BLaER1 (cell line): ENCODE measurements around the gene IFNL3.
"Not testable (repeated sequence)": the region's sequence is repeated elsewhere in the genome, so short reads cannot be mapped to it uniquely, and the experiment has no call there.

Source experiments
- H3K27ac ChIP-seq: shearing (Covaris generic); formaldehyde crosslinking; 2 replicates; pipeline ENCODE4 v1.8.1; 2022
- H3K27me3 ChIP-seq: shearing (Covaris generic); formaldehyde crosslinking; 2 replicates; pipeline ENCODE4 v1.8.1; 2022
- H3K36me3 ChIP-seq: shearing (Covaris generic); formaldehyde crosslinking; 2 replicates; pipeline ENCODE4 v1.8.1; 2022
- H3K4me1 ChIP-seq: shearing (Covaris generic); formaldehyde crosslinking; 2 replicates; pipeline ENCODE4 v1.8.1; 2022
- H3K4me2 ChIP-seq: shearing (Covaris generic); formaldehyde crosslinking; 2 replicates; pipeline ENCODE4 v1.8.1; 2022
- H3K4me3 ChIP-seq: shearing (Covaris generic); formaldehyde crosslinking; 2 replicates; pipeline ENCODE4 v1.8.1; 2022
- H3K9ac ChIP-seq: shearing (Covaris generic); formaldehyde crosslinking; 2 replicates; pipeline ENCODE4 v1.8.1; 2022
- H3K9me3 ChIP-seq: shearing (Covaris generic); formaldehyde crosslinking; 2 replicates; pipeline ENCODE4 v1.8.1; 2022
- H4K20me1 ChIP-seq: shearing (Covaris generic); formaldehyde crosslinking; 2 replicates; pipeline ENCODE4 v1.8.1; 2022
- Cebpa-rat ChIP-seq: shearing (Covaris generic); IDR thresholded peaks from 2 replicates; pipeline ENCODE4 v1.8.1; 2022

Gene IFNL3

DNA sequence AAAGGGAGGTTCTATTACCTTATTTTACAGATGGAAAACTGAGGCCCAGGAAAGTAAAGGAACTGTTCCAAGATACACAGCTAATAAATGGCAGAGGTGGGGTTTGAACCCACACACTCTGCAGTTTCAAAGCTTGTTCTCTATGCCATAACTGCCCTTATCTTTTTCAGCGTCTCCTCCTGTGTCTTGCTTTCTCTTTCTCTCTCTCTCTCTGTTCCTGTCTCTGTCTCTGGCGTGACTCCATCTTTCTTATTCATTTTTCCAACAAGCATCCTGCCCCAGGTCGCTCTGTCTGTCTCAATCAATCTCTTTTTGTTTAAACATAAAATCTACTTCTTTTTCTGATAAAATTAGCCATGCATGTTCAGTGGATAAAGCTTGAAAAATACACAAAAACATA, 7.0 kb upstream of the IFNL3 start:
- Histone ChIP-seq H3K9ac (peak overlapping the region; percentile 36; the same call in 1 of the 2 replicates), H4K20me1 (no peaks in the 10 kb centered on the region), H3K4me1 (peaks cover 84% of the 10 kb centered on the region), H3K4me3 (no peak overlapping the region; the same call in 1 of the 2 replicates), H3K4me2 (peak overlapping the region; percentile 73), H3K27ac (peak overlapping the region; percentile 84), H3K27me3 (no peaks in the 10 kb centered on the region), H3K36me3 (no peaks in the 10 kb centered on the region), H3K9me3 (peaks cover 27% of the 10 kb centered on the region)
- no peak for TF ChIP-seq Cebpa-rat

DNA sequence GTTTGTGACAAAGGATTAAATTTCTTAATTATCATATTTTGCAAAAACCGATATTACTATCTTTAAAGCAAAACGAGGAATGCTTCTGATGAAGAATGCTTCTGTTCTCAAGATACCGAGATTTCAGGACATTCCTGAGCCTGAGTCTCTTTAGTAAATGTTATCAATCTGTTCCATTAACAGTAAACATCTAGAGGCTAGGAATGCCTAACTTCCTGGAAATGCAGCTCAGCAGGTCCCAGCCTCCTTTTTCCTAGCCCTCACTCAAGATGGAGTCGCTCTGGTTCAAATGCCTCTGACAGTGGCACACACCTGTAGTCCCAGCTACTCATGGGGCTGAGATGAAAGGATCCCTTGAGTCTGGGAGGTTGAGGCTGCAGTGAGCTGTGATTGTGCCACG, 6.3 kb upstream of the IFNL3 start:
- H3K27ac ChIP-seq = peak overlapping the region; percentile 84
- H3K9ac ChIP-seq = no peak overlapping the region
- H3K4me3 ChIP-seq = no peak overlapping the region
- peak overlapping the region; percentile 73 for H3K4me2 ChIP-seq
- no peaks in the 10 kb centered on the region for H3K27me3 ChIP-seq
- H3K36me3 ChIP-seq = no peaks in the 10 kb centered on the region
- H4K20me1 ChIP-seq = no peaks in the 10 kb centered on the region
- no peak for TF ChIP-seq Cebpa-rat
- peaks cover 81% of the 10 kb centered on the region for H3K4me1 ChIP-seq
- H3K9me3 ChIP-seq = peaks cover 20% of the 10 kb centered on the region

DNA sequence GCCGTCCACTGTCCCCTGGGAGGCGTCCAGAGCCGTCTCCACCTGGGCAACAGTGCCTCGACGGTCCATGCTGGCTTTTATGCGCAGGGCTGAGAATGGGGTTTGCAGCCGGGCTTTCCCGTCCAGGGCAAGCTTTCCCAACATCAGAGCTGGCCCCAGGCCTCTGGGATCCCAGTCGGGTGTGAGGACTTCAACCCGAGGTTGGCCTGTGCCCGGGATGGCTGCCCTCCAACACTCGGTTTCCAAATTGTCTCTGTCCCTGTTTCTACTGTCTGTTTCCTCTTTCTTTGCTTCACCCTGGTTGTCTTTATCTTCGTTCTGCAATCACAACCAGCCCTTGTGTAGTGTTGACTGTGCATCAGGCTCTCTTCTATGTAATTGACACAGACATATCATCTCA, 4.0 kb upstream of the IFNL3 start, which contains the start of gene IFNL4:
Gene IFNL4 (minus strand): TSS at position 51 of the 400 bp plus-strand sequence.
- peaks cover 68% of the 10 kb centered on the region for H3K4me1 ChIP-seq
- peaks cover 11% of the 10 kb centered on the region; the same call in 1 of the 2 replicates for H3K9me3 ChIP-seq
- peak within 1 kb of the TSS; percentile 54; the same call in 1 of the 2 replicates for H3K4me2 ChIP-seq
- H3K36me3 ChIP-seq = no peaks in the 10 kb centered on the region
- TF ChIP-seq Cebpa-rat = no peak
- H3K9ac ChIP-seq = no peak within 1 kb of the TSS
- H4K20me1 ChIP-seq = no peaks in the 10 kb centered on the region
- no peaks in the 10 kb centered on the region for H3K27me3 ChIP-seq
- no peak within 1 kb of the TSS for H3K4me3 ChIP-seq
- H3K27ac ChIP-seq = no peak within 1 kb of the TSS; the same call in 1 of the 2 replicates

DNA sequence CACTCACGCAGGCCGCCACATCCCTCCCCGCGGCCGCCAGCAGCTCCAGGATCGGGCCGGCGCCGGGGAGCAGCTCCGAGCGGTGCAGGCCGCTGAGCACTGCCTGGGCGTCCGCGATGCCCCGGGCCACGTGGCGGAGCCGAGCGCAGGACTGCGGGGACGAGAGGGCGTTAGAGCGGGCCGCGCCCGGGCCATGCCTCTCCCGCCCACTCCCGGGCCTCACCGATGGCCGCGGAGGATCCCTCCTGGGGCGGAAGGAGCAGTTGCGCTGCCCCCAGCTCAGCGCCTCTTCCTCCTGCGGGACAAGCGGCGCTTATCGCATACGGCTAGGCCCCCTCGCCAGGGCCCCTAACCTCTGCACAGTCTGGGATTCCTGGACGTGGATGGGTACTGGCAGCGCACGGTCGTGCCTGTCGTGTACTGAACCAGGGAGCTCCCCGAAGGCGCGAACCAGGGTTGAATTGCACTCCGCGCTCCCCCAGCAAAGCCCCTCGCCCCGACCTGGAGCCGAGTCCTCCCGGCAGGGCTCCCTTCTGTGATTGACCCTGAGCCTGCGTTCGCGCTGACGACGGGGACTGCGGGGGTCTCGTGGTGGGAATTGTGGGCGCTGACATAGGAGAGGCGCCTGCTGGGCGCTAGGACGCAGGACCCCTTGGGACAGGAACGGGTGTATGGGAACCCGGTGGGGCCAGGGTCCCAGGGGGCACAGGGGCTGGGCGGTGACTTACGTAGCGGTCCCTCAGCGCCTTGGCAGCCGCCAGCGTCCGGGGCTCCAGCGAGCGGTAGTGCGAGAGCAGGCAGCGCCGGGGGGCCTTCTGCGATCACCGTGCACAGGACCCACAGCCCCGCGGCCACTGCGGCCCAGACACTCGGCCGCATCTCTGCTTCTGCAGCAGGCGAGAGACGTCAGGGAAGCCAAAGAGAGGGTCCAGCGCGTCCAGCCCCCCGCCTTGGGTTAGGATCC, 3.2 kb upstream of the IFNL3 start:
- no peaks in the 10 kb centered on the region for H3K36me3 ChIP-seq
- no peak overlapping the region for H3K4me3 ChIP-seq
- H3K9me3 ChIP-seq = peaks cover 11% of the 10 kb centered on the region; the same call in 1 of the 2 replicates
- H4K20me1 ChIP-seq = no peaks in the 10 kb centered on the region
- H3K27ac ChIP-seq = no peak overlapping the region; the same call in 1 of the 2 replicates
- TF ChIP-seq Cebpa-rat = no peak
- no peak overlapping the region for H3K9ac ChIP-seq
- peak overlapping the region; percentile 54; the same call in 1 of the 2 replicates for H3K4me2 ChIP-seq
- H3K4me1 ChIP-seq = peaks cover 64% of the 10 kb centered on the region
- no peaks in the 10 kb centered on the region for H3K27me3 ChIP-seq

DNA sequence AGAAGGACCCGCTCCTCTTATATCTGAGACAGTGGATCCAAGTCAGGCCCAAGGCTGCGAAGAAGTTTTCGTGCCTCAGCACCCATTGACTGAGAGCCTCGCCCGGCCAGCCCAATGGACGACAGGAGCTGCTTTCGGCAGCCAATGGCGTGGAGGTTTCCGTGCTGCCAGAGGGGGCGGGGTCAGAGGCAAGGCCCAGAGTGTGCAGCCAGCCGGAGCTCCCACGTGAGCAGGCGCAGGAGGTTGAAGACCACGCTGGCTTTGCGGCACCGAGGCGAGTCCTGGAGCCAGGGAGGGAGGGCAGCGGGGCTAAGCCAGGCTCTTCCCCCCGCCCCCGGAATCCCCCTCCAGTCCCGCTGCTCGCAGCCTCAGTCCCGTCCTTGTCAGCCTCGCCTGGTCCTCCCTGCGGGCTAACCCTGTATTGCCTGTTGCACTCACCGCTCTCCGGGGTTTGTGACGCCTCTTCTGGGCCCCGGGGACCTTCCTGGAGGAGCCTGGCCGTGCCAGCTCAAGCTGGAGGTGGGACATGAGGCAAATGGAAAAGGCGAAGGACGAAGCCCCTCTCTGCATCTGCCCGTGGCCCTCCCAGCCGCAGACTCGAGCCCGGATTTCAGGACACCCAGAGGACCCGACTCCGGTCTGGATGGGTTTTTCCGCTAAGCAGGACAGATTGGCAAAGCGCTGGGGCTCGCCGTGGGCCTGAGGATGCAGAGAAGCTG, 2.3 kb upstream of the IFNL3 start:
- no peaks in the 10 kb centered on the region for H3K36me3 ChIP-seq
- peak overlapping the region; percentile 54 for H3K4me2 ChIP-seq
- H3K9me3 ChIP-seq = peaks cover 11% of the 10 kb centered on the region; the same call in 1 of the 2 replicates
- H3K4me3 ChIP-seq = no peak overlapping the region
- no peaks in the 10 kb centered on the region for H4K20me1 ChIP-seq
- no peaks in the 10 kb centered on the region for H3K27me3 ChIP-seq
- TF ChIP-seq Cebpa-rat = no peak
- H3K4me1 ChIP-seq = peaks cover 56% of the 10 kb centered on the region
- no peak overlapping the region for H3K27ac ChIP-seq
- H3K9ac ChIP-seq = no peak overlapping the region

DNA sequence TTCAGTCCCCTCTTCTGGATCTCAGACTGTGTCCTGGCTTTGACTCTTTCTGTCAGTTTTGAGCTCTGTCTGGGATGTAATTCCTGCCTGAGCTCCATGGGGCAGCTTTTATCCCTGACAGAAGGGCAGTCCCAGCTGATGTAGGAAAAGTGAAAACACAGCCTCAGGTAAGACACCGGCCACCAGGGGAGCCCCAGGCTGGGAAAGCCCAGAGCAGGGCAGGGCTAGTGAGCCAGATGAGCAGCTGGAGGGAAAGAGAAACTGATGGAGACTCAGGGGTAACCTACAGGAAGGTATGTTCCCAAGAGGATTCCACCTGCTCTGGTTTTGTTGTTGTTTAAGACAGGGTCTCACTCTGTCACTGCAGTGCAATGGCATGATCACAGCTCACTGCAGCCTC, 360 bp upstream of the IFNL3 start:
- peaks cover 11% of the 10 kb centered on the region; the same call in 1 of the 2 replicates for H3K9me3 ChIP-seq
- not testable (repeated sequence) for H3K27me3 ChIP-seq, H3K36me3 ChIP-seq, H3K4me3 ChIP-seq, H3K9ac ChIP-seq, H3K27ac ChIP-seq, H4K20me1 ChIP-seq, H3K4me2 ChIP-seq
- peaks cover 40% of the 10 kb centered on the region for H3K4me1 ChIP-seq

DNA sequence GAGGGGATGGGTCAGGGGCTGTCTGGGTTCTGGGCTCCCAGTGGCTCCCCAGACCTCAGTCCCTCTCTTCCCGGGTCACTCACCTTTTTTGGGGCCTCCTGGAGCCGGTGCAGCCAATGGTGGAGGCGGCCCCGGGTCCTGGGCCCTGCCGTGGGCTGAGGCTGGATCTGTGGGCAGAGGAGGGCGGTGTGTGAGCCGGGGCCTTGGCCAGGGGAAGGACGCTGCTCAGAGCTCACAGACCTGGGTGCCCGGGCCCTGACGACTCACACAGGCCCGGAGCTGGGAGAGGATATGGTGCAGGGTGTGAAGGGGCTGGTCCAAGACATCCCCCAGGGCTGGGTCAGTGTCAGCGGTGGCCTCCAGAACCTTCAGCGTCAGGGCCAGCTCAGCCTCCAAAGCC, 1.1 kb downstream of the IFNL3 start:
- not testable (repeated sequence) for H3K36me3 ChIP-seq, H3K27ac ChIP-seq, H3K9ac ChIP-seq, H3K27me3 ChIP-seq, H3K4me3 ChIP-seq, H3K4me2 ChIP-seq, H4K20me1 ChIP-seq
- Histone ChIP-seq H3K4me1 (peaks cover 43% of the 10 kb centered on the region), H3K9me3 (peaks cover 11% of the 10 kb centered on the region; the same call in 1 of the 2 replicates)

DNA sequence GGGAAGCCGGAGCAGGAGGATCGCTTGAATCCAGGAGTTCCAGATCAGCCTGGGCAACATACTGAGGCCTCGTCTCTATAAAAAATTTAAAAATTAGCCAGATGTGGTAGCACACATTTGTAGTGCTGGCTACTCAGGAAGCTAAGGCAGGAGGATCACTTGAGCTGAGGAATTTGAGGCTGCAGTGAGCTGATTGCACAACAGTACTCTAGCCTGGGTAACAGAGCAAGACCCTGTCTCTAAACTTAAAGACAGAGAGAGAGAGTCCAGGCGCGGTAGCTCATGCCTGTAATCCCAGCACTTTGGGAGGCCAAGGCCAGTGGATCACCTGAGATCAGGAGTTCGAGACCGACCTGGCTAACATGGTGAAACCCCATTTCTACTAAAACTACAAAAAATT, 4.4 kb downstream of the IFNL3 start:
- no peaks in the 10 kb centered on the region for H4K20me1 ChIP-seq
- no peak overlapping the region for H3K4me2 ChIP-seq
- H3K4me1 ChIP-seq = peaks cover 51% of the 10 kb centered on the region
- no peaks in the 10 kb centered on the region for H3K27me3 ChIP-seq
- 0 out of 2 replicates have a peak, but pooled peaks have one; percentile 53 for TF ChIP-seq Cebpa-rat
- H3K27ac ChIP-seq = no peak overlapping the region
- H3K9ac ChIP-seq = no peak overlapping the region
- H3K4me3 ChIP-seq = no peak overlapping the region
- no peaks in the 10 kb centered on the region for H3K36me3 ChIP-seq
- no peaks in the 10 kb centered on the region for H3K9me3 ChIP-seq

DNA sequence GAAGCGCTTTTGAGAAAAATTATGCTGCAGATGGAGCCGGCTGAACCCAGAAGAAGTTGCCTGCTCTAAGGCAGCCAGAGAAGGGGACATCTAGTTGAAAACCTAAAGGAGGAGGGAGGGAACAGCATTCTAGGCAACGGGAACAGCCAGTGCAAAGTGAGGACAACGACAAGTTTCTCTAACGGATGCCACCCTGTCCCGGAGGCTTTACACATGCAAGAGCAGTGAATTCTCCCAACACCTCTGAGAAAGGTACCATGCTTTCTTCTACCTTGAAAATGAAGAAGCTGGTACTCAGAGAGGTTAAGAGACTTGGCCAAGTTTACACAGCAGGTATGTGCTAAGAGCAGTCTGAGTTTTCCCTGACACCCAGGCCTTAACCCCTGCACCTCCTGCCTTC, 5.9 kb downstream of the IFNL3 start:
- Histone ChIP-seq H4K20me1 (no peaks in the 10 kb centered on the region), H3K9ac (no peak overlapping the region), H3K27ac (peak overlapping the region; percentile 30), H3K27me3 (no peaks in the 10 kb centered on the region), H3K36me3 (no peaks in the 10 kb centered on the region), H3K4me2 (peak overlapping the region; percentile 81), H3K4me3 (no peak overlapping the region), H3K4me1 (peaks cover 51% of the 10 kb centered on the region), H3K9me3 (no peaks in the 10 kb centered on the region)
- TF ChIP-seq Cebpa-rat = no peak

DNA sequence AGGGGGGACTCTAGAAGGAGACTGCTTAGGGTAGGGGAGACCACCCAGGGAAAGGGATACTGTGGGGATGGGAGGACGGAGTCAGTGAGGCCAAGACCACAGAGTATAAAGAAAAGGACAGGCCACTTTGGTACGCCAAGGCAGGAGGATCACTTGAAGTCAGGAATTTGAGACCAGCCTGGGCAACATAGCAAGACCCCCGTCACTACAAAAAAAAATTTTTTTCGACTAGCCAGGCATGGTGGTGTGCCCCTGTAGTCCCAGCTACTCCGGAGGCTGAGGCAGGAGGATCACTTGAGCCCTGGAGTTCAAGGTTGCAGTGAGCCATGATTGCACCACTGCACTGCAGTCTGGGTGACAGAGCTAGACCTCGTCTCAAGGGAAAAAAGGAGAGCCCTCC, 6.6 kb downstream of the IFNL3 start:
- TF ChIP-seq Cebpa-rat = no peak
- peak overlapping the region; percentile 81 for H3K4me2 ChIP-seq
- H4K20me1 ChIP-seq = no peaks in the 10 kb centered on the region
- H3K27ac ChIP-seq = peak overlapping the region; percentile 64
- peaks cover 48% of the 10 kb centered on the region for H3K4me1 ChIP-seq
- no peaks in the 10 kb centered on the region for H3K9me3 ChIP-seq
- H3K4me3 ChIP-seq = no peak overlapping the region
- H3K36me3 ChIP-seq = no peaks in the 10 kb centered on the region
- H3K9ac ChIP-seq = 0 out of 2 replicates have a peak overlapping the region, but pooled peaks have one; percentile 34
- H3K27me3 ChIP-seq = no peaks in the 10 kb centered on the region
